Measurements from ENCODE around the gene SRCAP. TPM values are rescaled to one million over a fixed set of nuclear protein-coding genes. Genes with fewer than 3 reads are reported as not detected.
A peak's percentile ranks its signal among the peaks of the same experiment; 100 is the strongest.

SRCAP gene
- total and polyA plus RNA-seq, 7 donors = 2.4 to 39.1 (median 14.3) TPM

- H3K36me3 ChIP-seq = peaks cover 0 to 50% (median 16%) of the 10 kb centered on the region in 4 donors
- no peaks in the 10 kb centered on the region for H3K27me3 ChIP-seq
- no peak for TF ChIP-seq EP300 (IDR thresholded peaks at IDR 0.05)
- TF ChIP-seq POLR2A (IDR thresholded peaks at IDR 0.05) = no peak
- TF ChIP-seq CTCF (IDR thresholded peaks at IDR 0.05) = no peak
- TF ChIP-seq POLR2AphosphoS5 (IDR thresholded peaks at IDR 0.05) = no peak
- no peaks in the 10 kb centered on the region for H3K9me3 ChIP-seq
- WGBS, 2 donors = 94% methylated on average over 20 of the region's 20 CpGs
- no peak overlapping the region for H3K4me3 ChIP-seq
- H3K4me1 ChIP-seq = peaks cover 0 to 27% (median 15%) of the 10 kb centered on the region in 4 donors
- peak; percentile 64 for DNase-seq
- H3K27ac ChIP-seq = no peak overlapping the region
- intact Hi-C loops (cut with DNase I) = no loop called here
These were observed 52.0 kb downstream of the SRCAP start for GRCh38 chr16:30750876-30751465.

- Histone ChIP-seq H3K27ac (no peak overlapping the region), H3K27me3 (no peaks in the 10 kb centered on the region), H3K9me3 (no peaks in the 10 kb centered on the region), H3K4me3 (no peak overlapping the region), H3K36me3 (peaks cover 0 to 64% (median 22%) of the 10 kb centered on the region in 4 donors), H3K4me1 (peaks cover 0 to 10% (median 7%) of the 10 kb centered on the region in 4 donors)
- intact Hi-C loops (cut with DNase I) = no loop called here
- peak; percentile 53 for DNase-seq
- no peak for TF ChIP-seq POLR2A (IDR thresholded peaks at IDR 0.05)
- TF ChIP-seq EP300 (IDR thresholded peaks at IDR 0.05) = no peak
- no peak for TF ChIP-seq CTCF (IDR thresholded peaks at IDR 0.05)
- TF ChIP-seq POLR2AphosphoS5 (IDR thresholded peaks at IDR 0.05) = no peak
- 81 to 88% methylated on average over 4 of the region's 4 CpGs for WGBS, 2 donors
These were observed 54.6 kb downstream of the SRCAP start for GRCh38 chr16:30753596-30753995.

GRCh38 chr16:30755955-30756780 lies 57.2 kb downstream of the SRCAP start:
- H3K36me3 ChIP-seq = peaks cover 0 to 60% (median 19%) of the 10 kb centered on the region in 4 donors
- H3K4me1 ChIP-seq = peaks cover 0 to 10% (median 8%) of the 10 kb centered on the region in 4 donors
- no peaks in the 10 kb centered on the region for H3K27me3 ChIP-seq
- intact Hi-C loops (cut with DNase I) = no loop called here
- DNase-seq = peak; percentile 50
- H3K4me3 ChIP-seq = no peak overlapping the region
- no peak for TF ChIP-seq EP300 (IDR thresholded peaks at IDR 0.05)
- no peak for TF ChIP-seq CTCF (IDR thresholded peaks at IDR 0.05)
- no peak for TF ChIP-seq POLR2AphosphoS5 (IDR thresholded peaks at IDR 0.05)
- TF ChIP-seq POLR2A (IDR thresholded peaks at IDR 0.05) = no peak
- no peak overlapping the region for H3K27ac ChIP-seq
- H3K9me3 ChIP-seq = no peaks in the 10 kb centered on the region
- 94% methylated on average over 20 of the region's 20 CpGs for WGBS, 2 donors

GRCh38 chr16:30756781-30757100 lies 57.8 kb downstream of the SRCAP start:
- intact Hi-C loops (cut with DNase I) = no loop called here
- Histone ChIP-seq H3K4me3 (no peak overlapping the region), H3K36me3 (peaks cover 0 to 54% (median 16%) of the 10 kb centered on the region in 4 donors), H3K27ac (no peak overlapping the region), H3K27me3 (no peaks in the 10 kb centered on the region), H3K9me3 (no peaks in the 10 kb centered on the region), H3K4me1 (peaks cover 0 to 15% (median 11%) of the 10 kb centered on the region in 4 donors)
- 97% methylated on average over 13 of the region's 13 CpGs for WGBS, 2 donors
- peak; percentile 54 for DNase-seq
- TF ChIP-seq POLR2A (IDR thresholded peaks at IDR 0.05) (no peak), CTCF (IDR thresholded peaks at IDR 0.05) (no peak), EP300 (IDR thresholded peaks at IDR 0.05) (no peak), POLR2AphosphoS5 (IDR thresholded peaks at IDR 0.05) (no peak)

Measured in sigmoid colon (tissue), 7 donors.